ENCODE measurements around the gene CLSTN2.

- TF ChIP-seq POLR2AphosphoS5 (IDR thresholded peaks at IDR 0.05; ENCODE audit: low read depth, low read length) = no peak
- no peak for TF ChIP-seq POLR2A (IDR thresholded peaks at IDR 0.05; ENCODE audit: low read depth, low read length)
- TF ChIP-seq SPI1 (IDR thresholded peaks at IDR 0.05; ENCODE audit: low read depth, low read length) = no peak
- TF ChIP-seq TAF1 (IDR thresholded peaks at IDR 0.05; ENCODE audit: low read depth, low read length) = no peak
Observed at GRCh38 chr3:139940622-139941021, 5.6 kb downstream of the CLSTN2 start.
